Islet of Langerhans (tissue), 1 donor: Measurements from ENCODE around the gene FAM186B.
"Not testable (repeated sequence)": the region's sequence is repeated elsewhere in the genome, so short reads cannot be mapped to it uniquely, and the experiment has no call there.

Source experiments
- FAIRE-seq: peaks from one replicate; lab custom pipeline; 2011; peaks lifted over from hg19 to GRCh38; lab: Jason Lieb, UNC

The FAM186B gene

GRCh38 chr12:49605539-49605938 lies at the start of gene FAM186B:
TSS of gene FAM186B (minus strand) at chr12:49605639. CDS start at chr12:49605477, 162 bp downstream.
- FAIRE-seq = not testable (repeated sequence)

- FAIRE-seq = no peak
Measured at GRCh38 chr12:49654715-49655114, 49.3 kb upstream of the FAM186B start.

- no peak for FAIRE-seq
Measured at GRCh38 chr12:49652921-49653520, 47.6 kb upstream of the FAM186B start.

- FAIRE-seq = no peak
Measured at GRCh38 chr12:49651855-49652254, 46.4 kb upstream of the FAM186B start.

- FAIRE-seq = no peak
Measured at GRCh38 chr12:49649892-49650291, 44.5 kb upstream of the FAM186B start.

GRCh38 chr12:49649445-49649844 lies 44.0 kb upstream of the FAM186B start:
- FAIRE-seq = no peak

- FAIRE-seq = no peak
Measured at GRCh38 chr12:49648712-49649003, 43.2 kb upstream of the FAM186B start.

- no peak for FAIRE-seq
Measured at GRCh38 chr12:49647827-49648711, 42.6 kb upstream of the FAM186B start.

- FAIRE-seq = no peak
Measured at GRCh38 chr12:49646871-49647654, 41.6 kb upstream of the FAM186B start.

- no peak for FAIRE-seq
Measured at GRCh38 chr12:49646331-49646830, 40.9 kb upstream of the FAM186B start.

GRCh38 chr12:49645146-49646039 lies 40.0 kb upstream of the FAM186B start:
- no peak for FAIRE-seq

GRCh38 chr12:49644620-49644994 lies 39.2 kb upstream of the FAM186B start:
- no peak for FAIRE-seq

GRCh38 chr12:49643961-49644619 lies 38.7 kb upstream of the FAM186B start:
- FAIRE-seq = no peak

GRCh38 chr12:49643135-49643534 lies 37.7 kb upstream of the FAM186B start:
- FAIRE-seq = no peak

- no peak for FAIRE-seq
Measured at GRCh38 chr12:49642370-49642802, 36.9 kb upstream of the FAM186B start.

GRCh38 chr12:49641748-49642369 lies 36.4 kb upstream of the FAM186B start:
- no peak for FAIRE-seq

GRCh38 chr12:49636979-49637755 lies 31.7 kb upstream of the FAM186B start:
- FAIRE-seq = no peak

- FAIRE-seq = no peak
Measured at GRCh38 chr12:49636574-49636973, 31.1 kb upstream of the FAM186B start.

- FAIRE-seq = no peak
Measured at GRCh38 chr12:49635656-49636055, 30.2 kb upstream of the FAM186B start.

GRCh38 chr12:49635036-49635435 lies 29.6 kb upstream of the FAM186B start:
- FAIRE-seq = no peak
